ENCODE data around the gene ADGRA1.
"Not testable (repeated sequence)": the region's sequence is repeated elsewhere in the genome, so short reads cannot be mapped to it uniquely, and the experiment has no call there.

ADGRA1 gene

GRCh38 chr10:133096616-133097269, 9.0 kb downstream of the ADGRA1 start:
- no peak for DNase-seq (ENCODE audit: low read depth)

- no peak for DNase-seq (ENCODE audit: low read depth)
Measured at GRCh38 chr10:133097418-133097817, 9.7 kb downstream of the ADGRA1 start.

- no peak for DNase-seq (ENCODE audit: low read depth)
Measured at GRCh38 chr10:133097961-133098360, 10.2 kb downstream of the ADGRA1 start.

GRCh38 chr10:133098426-133099124, 10.9 kb downstream of the ADGRA1 start:
- no peak for DNase-seq (ENCODE audit: low read depth)

- DNase-seq (ENCODE audit: low read depth), result no peak
Measured at GRCh38 chr10:133099571-133099970, 11.8 kb downstream of the ADGRA1 start.

- DNase-seq (ENCODE audit: low read depth), result no peak
Measured at GRCh38 chr10:133100186-133100585, 12.5 kb downstream of the ADGRA1 start.

GRCh38 chr10:133100706-133101415, 13.1 kb downstream of the ADGRA1 start:
- DNase-seq (ENCODE audit: low read depth), result no peak

- no peak for DNase-seq (ENCODE audit: low read depth)
Measured at GRCh38 chr10:133101416-133101810, 13.7 kb downstream of the ADGRA1 start.

- DNase-seq (ENCODE audit: low read depth), result no peak
Measured at GRCh38 chr10:133102415-133103095, 14.8 kb downstream of the ADGRA1 start.

- no peak for DNase-seq (ENCODE audit: low read depth)
Measured at GRCh38 chr10:133103311-133103910, 15.7 kb downstream of the ADGRA1 start.

- no peak for DNase-seq (ENCODE audit: low read depth)
Measured at GRCh38 chr10:133104068-133104962, 16.6 kb downstream of the ADGRA1 start.

GRCh38 chr10:133104963-133105640, 17.4 kb downstream of the ADGRA1 start:
- no peak for DNase-seq (ENCODE audit: low read depth)

GRCh38 chr10:133105686-133106390, 18.1 kb downstream of the ADGRA1 start:
- no peak for DNase-seq (ENCODE audit: low read depth)

GRCh38 chr10:133106516-133106915, 18.8 kb downstream of the ADGRA1 start:
- no peak for DNase-seq (ENCODE audit: low read depth)

GRCh38 chr10:133107442-133107841, 19.7 kb downstream of the ADGRA1 start:
- no peak for DNase-seq (ENCODE audit: low read depth)

- DNase-seq (ENCODE audit: low read depth), result no peak
Measured at GRCh38 chr10:133109711-133110110, 22.0 kb downstream of the ADGRA1 start.

GRCh38 chr10:133110133-133110532, 22.4 kb downstream of the ADGRA1 start:
- DNase-seq (ENCODE audit: low read depth), result no peak

GRCh38 chr10:133110609-133111275, 23.0 kb downstream of the ADGRA1 start:
- no peak for DNase-seq (ENCODE audit: low read depth)

- DNase-seq (ENCODE audit: low read depth), result not testable (repeated sequence)
Measured at GRCh38 chr10:133111640-133112039, 23.9 kb downstream of the ADGRA1 start.

All from stimulated activated CD8-positive, alpha-beta memory T cell treated with anti-CD3 and anti-CD28 coated beads, Interleukin-15, amount 100 ng/mL, for 24 hours (primary cell).